ENCODE results near the gene NXPH1.

The NXPH1 gene

GRCh38 chr7:8462309-8462708 is 28.9 kb downstream of the NXPH1 start:
- H3K36me3 ChIP-seq: no peaks in the 10 kb centered on the region
- no peak overlapping the region for H3K27ac ChIP-seq
- no peak for TF ChIP-seq CTCF (IDR thresholded peaks at IDR 0.05)
- H3K9me3 ChIP-seq: no peaks in the 10 kb centered on the region
- no peak overlapping the region for H3K4me3 ChIP-seq (ENCODE audit: low read depth in 1 of 2, low read length in 1 of 2)
- no peaks in the 10 kb centered on the region for H3K27me3 ChIP-seq
- H3K4me1 ChIP-seq (ENCODE audit: control insufficient read depth in 1 of 2, insufficient read depth in 1 of 2, low read depth in 1 of 2, low read length in 1 of 2): no peaks in the 10 kb centered on the region

DNA sequence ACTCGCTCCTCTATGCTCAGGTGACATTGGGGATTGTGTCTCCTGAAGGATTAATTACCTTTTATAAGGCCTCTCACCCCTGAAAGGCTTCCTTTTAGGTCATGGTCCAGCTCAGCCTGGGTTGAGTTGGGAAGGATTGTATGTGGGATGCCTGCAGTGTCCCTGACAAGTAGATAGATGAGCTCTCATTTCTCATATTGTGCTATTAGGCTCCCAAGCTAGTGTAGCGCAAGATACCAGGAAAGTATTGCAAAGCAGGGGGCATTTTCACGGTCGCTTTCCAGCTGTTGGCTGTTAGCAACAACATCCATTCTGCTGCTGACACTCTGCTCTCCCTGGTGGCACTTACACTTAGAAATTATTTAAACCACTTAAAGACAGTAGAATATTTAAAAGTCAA is 31.9 kb downstream of the NXPH1 start:
- H3K36me3 ChIP-seq: no peaks in the 10 kb centered on the region
- H3K27me3 ChIP-seq: no peaks in the 10 kb centered on the region
- H3K9me3 ChIP-seq: no peaks in the 10 kb centered on the region
- H3K4me3 ChIP-seq (ENCODE audit: low read depth in 1 of 2, low read length in 1 of 2): no peak overlapping the region
- H3K27ac ChIP-seq: no peak overlapping the region
- TF ChIP-seq CTCF (IDR thresholded peaks at IDR 0.05): no peak
- no peaks in the 10 kb centered on the region for H3K4me1 ChIP-seq (ENCODE audit: control insufficient read depth in 1 of 2, insufficient read depth in 1 of 2, low read depth in 1 of 2, low read length in 1 of 2)

GRCh38 chr7:8480527-8480926 is 47.1 kb downstream of the NXPH1 start:
- Histone ChIP-seq H3K27ac (no peak overlapping the region), H3K27me3 (no peaks in the 10 kb centered on the region), H3K9me3 (no peaks in the 10 kb centered on the region), H3K4me1 (ENCODE audit: control insufficient read depth in 1 of 2, insufficient read depth in 1 of 2, low read depth in 1 of 2, low read length in 1 of 2) (no peaks in the 10 kb centered on the region), H3K36me3 (no peaks in the 10 kb centered on the region), H3K4me3 (ENCODE audit: low read depth in 1 of 2, low read length in 1 of 2) (no peak overlapping the region)
- TF ChIP-seq CTCF (IDR thresholded peaks at IDR 0.05): no peak

- no peak for TF ChIP-seq CTCF (IDR thresholded peaks at IDR 0.05)
- Histone ChIP-seq H3K4me1 (ENCODE audit: control insufficient read depth in 1 of 2, insufficient read depth in 1 of 2, low read depth in 1 of 2, low read length in 1 of 2) (no peaks in the 10 kb centered on the region), H3K27ac (no peak overlapping the region), H3K9me3 (no peaks in the 10 kb centered on the region), H3K36me3 (no peaks in the 10 kb centered on the region), H3K27me3 (no peaks in the 10 kb centered on the region), H3K4me3 (ENCODE audit: low read depth in 1 of 2, low read length in 1 of 2) (no peak overlapping the region)
Measured at GRCh38 chr7:8481096-8481495, 47.7 kb downstream of the NXPH1 start.

GRCh38 chr7:8481752-8482446 is 48.5 kb downstream of the NXPH1 start:
- Histone ChIP-seq H3K9me3 (no peaks in the 10 kb centered on the region), H3K27ac (no peak overlapping the region), H3K27me3 (no peaks in the 10 kb centered on the region), H3K36me3 (no peaks in the 10 kb centered on the region), H3K4me3 (ENCODE audit: low read depth in 1 of 2, low read length in 1 of 2) (no peak overlapping the region), H3K4me1 (ENCODE audit: control insufficient read depth in 1 of 2, insufficient read depth in 1 of 2, low read depth in 1 of 2, low read length in 1 of 2) (no peaks in the 10 kb centered on the region)
- TF ChIP-seq CTCF (IDR thresholded peaks at IDR 0.05): no peak

All from neutrophil (primary cell).